ENCODE results near the gene PKHD1.

The PKHD1 gene

GRCh38 chr6:51675020-51675921 lies 412.1 kb downstream of the PKHD1 start:
- H3K27me3 ChIP-seq (ENCODE audit: insufficient read depth, low read length): no peaks in the 10 kb centered on the region
- no peaks in the 10 kb centered on the region for H3K9me3 ChIP-seq (ENCODE audit: low read length)
- H3K36me3 ChIP-seq (ENCODE audit: insufficient read depth, low read length): no peaks in the 10 kb centered on the region
- H3K4me1 ChIP-seq (ENCODE audit: insufficient read depth, low read length): peaks cover 5% of the 10 kb centered on the region
- H2AFZ ChIP-seq (ENCODE audit: low read depth, low read length): no peak overlapping the region
- no peak overlapping the region for H3K4me3 ChIP-seq (ENCODE audit: low read length)

DNA sequence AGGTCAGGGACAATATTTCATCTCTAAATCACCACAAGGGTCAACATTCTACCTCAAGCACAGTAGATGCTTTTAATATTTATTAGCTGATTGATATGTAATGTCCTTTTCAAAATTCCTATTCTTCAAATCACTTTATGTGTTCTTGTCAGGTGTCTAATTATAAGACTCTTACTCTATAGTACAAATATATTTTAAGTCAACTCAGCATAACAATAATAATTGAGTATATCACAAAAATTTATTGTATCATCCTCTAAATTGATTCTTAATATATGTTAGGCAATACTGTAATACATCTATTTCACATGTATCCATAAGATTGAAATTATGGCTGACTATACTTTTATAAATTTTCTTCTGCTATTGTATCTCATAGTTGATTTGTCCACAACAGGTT lies 423.9 kb downstream of the PKHD1 start:
- Histone ChIP-seq H3K36me3 (ENCODE audit: insufficient read depth, low read length) (no peaks in the 10 kb centered on the region), H2AFZ (ENCODE audit: low read depth, low read length) (no peak overlapping the region), H3K9me3 (ENCODE audit: low read length) (no peaks in the 10 kb centered on the region), H3K27me3 (ENCODE audit: insufficient read depth, low read length) (no peaks in the 10 kb centered on the region), H3K4me3 (ENCODE audit: low read length) (no peak overlapping the region), H3K4me1 (ENCODE audit: insufficient read depth, low read length) (no peaks in the 10 kb centered on the region)

DNA sequence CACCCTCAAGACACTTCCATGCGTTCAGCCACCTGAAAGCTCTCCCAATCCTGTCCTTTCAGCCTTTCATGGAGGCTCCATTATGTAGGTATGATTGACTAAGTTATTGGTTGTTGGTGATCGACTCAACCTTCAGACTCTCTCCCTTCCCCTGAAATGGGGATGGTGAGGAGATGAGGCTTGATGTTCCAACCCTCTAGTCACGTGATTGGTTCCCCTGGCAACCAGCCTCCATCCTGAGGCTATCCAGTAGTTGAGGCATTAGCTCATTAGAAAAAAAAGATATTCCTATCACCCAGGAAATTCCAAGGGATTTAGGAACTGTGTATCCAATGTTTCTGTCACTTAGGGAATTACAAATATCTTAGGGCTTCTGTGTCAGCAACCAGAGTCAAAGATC lies 426.6 kb downstream of the PKHD1 start:
- H3K27me3 ChIP-seq (ENCODE audit: insufficient read depth, low read length): no peaks in the 10 kb centered on the region

GRCh38 chr6:51657491-51657890 lies 429.9 kb downstream of the PKHD1 start:
- no peaks in the 10 kb centered on the region for H3K4me1 ChIP-seq (ENCODE audit: insufficient read depth, low read length)
- H3K36me3 ChIP-seq (ENCODE audit: insufficient read depth, low read length): no peaks in the 10 kb centered on the region
- no peak overlapping the region for H3K4me3 ChIP-seq (ENCODE audit: low read length)
- no peaks in the 10 kb centered on the region for H3K9me3 ChIP-seq (ENCODE audit: low read length)
- no peaks in the 10 kb centered on the region for H3K27me3 ChIP-seq (ENCODE audit: insufficient read depth, low read length)
- no peak overlapping the region for H2AFZ ChIP-seq (ENCODE audit: low read depth, low read length)

More for the DNA sequence above, 426.6 kb downstream of the PKHD1 start:
- H3K36me3 ChIP-seq (ENCODE audit: insufficient read depth, low read length): no peaks in the 10 kb centered on the region
- no peaks in the 10 kb centered on the region for H3K4me1 ChIP-seq (ENCODE audit: insufficient read depth, low read length)
- H3K4me3 ChIP-seq (ENCODE audit: low read length): no peak overlapping the region
- H2AFZ ChIP-seq (ENCODE audit: low read depth, low read length): no peak overlapping the region
- H3K9me3 ChIP-seq (ENCODE audit: low read length): no peaks in the 10 kb centered on the region

DNA sequence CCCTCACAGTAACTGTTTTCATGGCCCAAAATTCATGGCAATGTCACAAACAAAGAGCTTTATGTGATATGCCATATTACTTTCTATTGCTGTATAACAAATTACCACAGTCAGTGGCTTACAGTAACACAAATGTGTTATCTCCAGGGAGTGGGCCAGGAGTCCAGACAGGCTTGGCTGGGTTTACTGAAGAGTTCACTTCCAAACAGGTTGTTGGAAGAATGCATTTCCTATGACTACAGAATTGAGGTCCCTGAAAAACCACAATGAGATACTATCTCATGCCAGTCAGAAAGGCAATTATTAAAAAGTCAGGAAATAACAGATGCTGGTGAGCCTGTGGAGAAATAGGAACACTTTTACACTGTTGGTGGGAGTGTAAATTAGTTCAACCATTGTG lies 431.9 kb downstream of the PKHD1 start:
- no peaks in the 10 kb centered on the region for H3K9me3 ChIP-seq (ENCODE audit: low read length)
- no peaks in the 10 kb centered on the region for H3K27me3 ChIP-seq (ENCODE audit: insufficient read depth, low read length)
- H2AFZ ChIP-seq (ENCODE audit: low read depth, low read length): no peak overlapping the region
- no peaks in the 10 kb centered on the region for H3K36me3 ChIP-seq (ENCODE audit: insufficient read depth, low read length)
- H3K4me1 ChIP-seq (ENCODE audit: insufficient read depth, low read length): no peaks in the 10 kb centered on the region
- H3K4me3 ChIP-seq (ENCODE audit: low read length): no peak overlapping the region

GRCh38 chr6:51654647-51655046 lies 432.8 kb downstream of the PKHD1 start:
- no peaks in the 10 kb centered on the region for H3K36me3 ChIP-seq (ENCODE audit: insufficient read depth, low read length)
- H3K4me1 ChIP-seq (ENCODE audit: insufficient read depth, low read length): no peaks in the 10 kb centered on the region
- H3K9me3 ChIP-seq (ENCODE audit: low read length): no peaks in the 10 kb centered on the region
- H2AFZ ChIP-seq (ENCODE audit: low read depth, low read length): no peak overlapping the region
- H3K27me3 ChIP-seq (ENCODE audit: insufficient read depth, low read length): no peaks in the 10 kb centered on the region
- no peak overlapping the region for H3K4me3 ChIP-seq (ENCODE audit: low read length)

GRCh38 chr6:51651132-51651817 lies 436.1 kb downstream of the PKHD1 start:
- no peaks in the 10 kb centered on the region for H3K4me1 ChIP-seq (ENCODE audit: insufficient read depth, low read length)
- H2AFZ ChIP-seq (ENCODE audit: low read depth, low read length): no peak overlapping the region
- no peaks in the 10 kb centered on the region for H3K36me3 ChIP-seq (ENCODE audit: insufficient read depth, low read length)
- H3K9me3 ChIP-seq (ENCODE audit: low read length): no peaks in the 10 kb centered on the region
- H3K4me3 ChIP-seq (ENCODE audit: low read length): no peak overlapping the region
- H3K27me3 ChIP-seq (ENCODE audit: insufficient read depth, low read length): no peaks in the 10 kb centered on the region

GRCh38 chr6:51648774-51649173 lies 438.6 kb downstream of the PKHD1 start:
- H3K27me3 ChIP-seq (ENCODE audit: insufficient read depth, low read length): no peaks in the 10 kb centered on the region
- H3K4me3 ChIP-seq (ENCODE audit: low read length): no peak overlapping the region
- H3K36me3 ChIP-seq (ENCODE audit: insufficient read depth, low read length): no peaks in the 10 kb centered on the region

GRCh38 chr6:51648236-51648635 lies 439.2 kb downstream of the PKHD1 start:
- H3K4me1 ChIP-seq (ENCODE audit: insufficient read depth, low read length): no peaks in the 10 kb centered on the region
- no peaks in the 10 kb centered on the region for H3K36me3 ChIP-seq (ENCODE audit: insufficient read depth, low read length)
- H3K4me3 ChIP-seq (ENCODE audit: low read length): no peak overlapping the region
- no peaks in the 10 kb centered on the region for H3K9me3 ChIP-seq (ENCODE audit: low read length)
- no peak overlapping the region for H2AFZ ChIP-seq (ENCODE audit: low read depth, low read length)
- no peaks in the 10 kb centered on the region for H3K27me3 ChIP-seq (ENCODE audit: insufficient read depth, low read length)

More at GRCh38 chr6:51648774-51649173, 438.6 kb downstream of the PKHD1 start:
- no peaks in the 10 kb centered on the region for H3K9me3 ChIP-seq (ENCODE audit: low read length)
- no peak overlapping the region for H2AFZ ChIP-seq (ENCODE audit: low read depth, low read length)
- no peaks in the 10 kb centered on the region for H3K4me1 ChIP-seq (ENCODE audit: insufficient read depth, low read length)

DNA sequence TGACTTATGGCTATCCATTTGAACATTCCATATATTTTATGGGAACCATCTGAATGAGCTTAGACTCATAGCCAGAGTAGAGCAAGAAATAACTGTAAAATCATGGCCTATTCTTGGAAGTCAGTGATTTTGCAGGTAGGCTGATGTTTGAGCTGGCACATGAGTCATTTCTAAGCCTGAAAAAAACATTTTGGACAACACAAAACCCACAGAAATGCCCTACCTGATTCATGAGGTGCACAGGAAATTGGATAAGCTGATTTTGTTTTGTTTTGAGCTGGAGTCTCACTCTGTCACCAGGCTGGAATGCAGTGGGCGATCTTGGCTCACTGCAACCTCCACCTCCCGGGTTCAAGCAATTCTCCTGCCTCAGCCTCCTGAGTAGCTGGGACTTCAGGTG lies 443.0 kb downstream of the PKHD1 start:
- H3K36me3 ChIP-seq (ENCODE audit: insufficient read depth, low read length): no peaks in the 10 kb centered on the region
- H3K9me3 ChIP-seq (ENCODE audit: low read length): no peaks in the 10 kb centered on the region
- no peak overlapping the region for H3K4me3 ChIP-seq (ENCODE audit: low read length)
- no peak overlapping the region for H2AFZ ChIP-seq (ENCODE audit: low read depth, low read length)
- H3K27me3 ChIP-seq (ENCODE audit: insufficient read depth, low read length): no peaks in the 10 kb centered on the region
- no peaks in the 10 kb centered on the region for H3K4me1 ChIP-seq (ENCODE audit: insufficient read depth, low read length)

DNA sequence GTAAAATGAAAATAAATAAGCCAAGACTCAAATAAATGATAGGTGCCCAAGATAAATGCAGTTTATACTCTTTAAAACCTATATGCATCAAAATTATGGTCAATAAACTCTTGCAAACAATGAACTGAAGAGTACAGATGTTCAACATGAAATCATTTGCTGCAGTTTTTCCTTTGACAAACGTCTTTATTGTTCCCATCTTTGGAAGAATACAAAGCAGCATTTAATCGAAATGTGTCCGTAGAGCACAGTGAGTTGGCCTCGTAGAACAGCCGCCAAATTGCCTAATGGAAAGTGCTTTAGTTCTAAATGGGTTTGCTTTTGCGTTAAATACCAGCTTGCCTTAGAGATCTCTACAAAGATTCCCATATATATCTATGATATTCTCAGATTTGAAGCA lies 447.4 kb downstream of the PKHD1 start:
- Histone ChIP-seq H2AFZ (ENCODE audit: low read depth, low read length) (no peak overlapping the region), H3K4me1 (ENCODE audit: insufficient read depth, low read length) (no peaks in the 10 kb centered on the region), H3K36me3 (ENCODE audit: insufficient read depth, low read length) (no peaks in the 10 kb centered on the region), H3K9me3 (ENCODE audit: low read length) (no peaks in the 10 kb centered on the region), H3K27me3 (ENCODE audit: insufficient read depth, low read length) (no peaks in the 10 kb centered on the region), H3K4me3 (ENCODE audit: low read length) (no peak overlapping the region)

GRCh38 chr6:51633424-51633823 lies 454.0 kb downstream of the PKHD1 start:
- H3K36me3 ChIP-seq (ENCODE audit: insufficient read depth, low read length): no peaks in the 10 kb centered on the region
- H3K9me3 ChIP-seq (ENCODE audit: low read length): no peaks in the 10 kb centered on the region
- no peak overlapping the region for H3K4me3 ChIP-seq (ENCODE audit: low read length)
- no peak overlapping the region for H2AFZ ChIP-seq (ENCODE audit: low read depth, low read length)
- H3K27me3 ChIP-seq (ENCODE audit: insufficient read depth, low read length): no peaks in the 10 kb centered on the region
- no peaks in the 10 kb centered on the region for H3K4me1 ChIP-seq (ENCODE audit: insufficient read depth, low read length)

GRCh38 chr6:51630011-51630410 lies 457.4 kb downstream of the PKHD1 start:
- no peak overlapping the region for H2AFZ ChIP-seq (ENCODE audit: low read depth, low read length)
- no peaks in the 10 kb centered on the region for H3K9me3 ChIP-seq (ENCODE audit: low read length)
- no peak overlapping the region for H3K4me3 ChIP-seq (ENCODE audit: low read length)
- H3K36me3 ChIP-seq (ENCODE audit: insufficient read depth, low read length): no peaks in the 10 kb centered on the region
- no peaks in the 10 kb centered on the region for H3K4me1 ChIP-seq (ENCODE audit: insufficient read depth, low read length)
- no peaks in the 10 kb centered on the region for H3K27me3 ChIP-seq (ENCODE audit: insufficient read depth, low read length)
